GM18858 (cell line): ENCODE results near the gene TMEM14C.
A peak's percentile ranks its signal among the peaks of the same experiment; 100 is the strongest.
"Not testable (repeated sequence)": the region's sequence is repeated elsewhere in the genome, so short reads cannot be mapped to it uniquely, and the experiment has no call there.

ENCODE experiments used
- ATAC-seq: cut with Tn5 transposase; IDR thresholded peaks from one replicate; pipeline ENCODE4 v1.9.1; 2021; ENCODE audit not compliant: unreplicated experiment

The TMEM14C gene

DNA sequence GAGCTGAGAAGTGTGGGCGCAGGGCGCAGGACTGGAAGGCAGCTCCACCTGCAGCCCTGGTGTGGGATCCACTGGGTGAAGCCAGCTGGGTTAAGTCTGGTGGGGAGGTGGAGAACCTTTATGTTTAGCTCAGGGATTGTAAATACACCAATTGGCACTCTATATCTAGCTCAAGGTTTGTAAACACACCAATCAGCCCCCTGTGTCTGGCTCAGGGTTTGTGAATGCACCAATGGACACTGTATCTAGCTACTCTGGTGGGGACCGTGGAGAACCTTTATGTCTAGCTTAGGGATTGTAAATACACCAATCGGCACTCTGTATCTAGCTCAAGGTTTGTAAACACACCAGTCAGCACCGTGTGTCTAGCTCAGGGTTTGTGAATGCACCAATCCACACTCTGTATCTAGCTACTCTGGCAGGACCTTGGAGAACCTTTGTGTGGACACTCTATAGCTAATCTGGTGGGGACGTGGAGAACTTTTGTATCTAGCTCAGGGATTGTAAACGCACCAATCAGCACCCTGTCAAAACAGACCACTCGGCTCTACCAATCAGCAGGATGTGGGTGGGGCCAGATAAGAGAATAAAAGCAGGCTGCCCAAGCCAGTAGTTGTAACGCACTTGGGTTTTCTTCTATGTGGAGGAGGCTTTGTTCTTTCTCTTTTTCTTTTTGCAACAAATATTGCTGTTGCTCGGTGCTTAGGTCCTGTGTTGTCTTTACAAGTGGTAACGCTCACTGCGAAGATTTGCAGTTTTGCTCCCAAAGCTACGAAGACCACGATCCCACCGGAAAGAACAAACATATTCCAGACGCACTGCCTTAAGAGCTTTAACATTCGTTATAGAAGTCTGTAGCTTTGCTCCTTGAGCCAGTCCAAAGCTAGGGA, 1.7 kb upstream of the TMEM14C start:
- ATAC-seq, result not testable (repeated sequence)

DNA sequence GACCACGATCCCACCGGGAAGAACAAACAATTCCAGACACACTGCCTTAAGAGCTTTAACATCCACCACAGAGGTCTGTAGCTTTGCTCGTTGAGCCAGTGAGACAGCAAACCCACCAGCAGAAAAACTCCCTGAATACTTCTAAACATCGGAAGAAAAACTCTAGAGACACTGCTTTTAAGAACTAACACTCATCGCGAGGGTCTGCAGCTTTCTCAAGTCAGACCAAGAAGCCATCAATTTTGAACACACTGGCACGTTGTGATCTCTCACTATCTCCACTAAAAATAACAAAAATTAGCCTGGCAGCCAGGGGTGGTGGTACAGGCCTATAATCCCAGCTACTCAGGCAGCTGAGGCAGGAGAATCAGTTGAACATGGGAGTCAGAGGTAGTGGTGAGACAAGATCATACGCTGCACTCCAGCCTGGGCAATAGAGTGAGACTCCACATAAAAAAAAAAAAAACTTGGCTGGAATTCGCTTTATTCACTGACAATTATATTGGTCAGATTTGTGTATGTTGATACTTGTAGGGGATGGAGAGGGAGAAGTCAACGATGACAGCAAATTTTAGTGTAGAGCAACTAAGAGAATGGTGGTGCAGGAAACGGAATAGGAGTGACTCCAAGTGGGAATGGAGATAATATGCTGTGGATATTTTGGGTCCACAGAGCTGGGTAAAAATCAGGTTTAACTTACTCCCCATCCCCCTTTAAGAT, 860 bp upstream of the TMEM14C start:
- ATAC-seq, result no peak

DNA sequence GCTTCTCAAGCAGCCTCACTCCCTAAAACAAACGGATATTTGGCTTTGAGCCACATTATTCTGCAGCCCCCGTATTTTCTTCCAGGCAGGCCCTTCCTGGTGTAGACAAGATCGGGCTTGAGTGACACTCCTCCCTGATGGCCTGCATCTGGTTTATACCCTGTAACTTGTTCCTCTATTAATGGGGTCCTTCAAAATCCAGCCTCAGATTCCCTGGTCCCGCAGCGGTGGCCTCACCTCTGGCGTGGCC, 375 bp upstream of the TMEM14C start:
- no peak for ATAC-seq

DNA sequence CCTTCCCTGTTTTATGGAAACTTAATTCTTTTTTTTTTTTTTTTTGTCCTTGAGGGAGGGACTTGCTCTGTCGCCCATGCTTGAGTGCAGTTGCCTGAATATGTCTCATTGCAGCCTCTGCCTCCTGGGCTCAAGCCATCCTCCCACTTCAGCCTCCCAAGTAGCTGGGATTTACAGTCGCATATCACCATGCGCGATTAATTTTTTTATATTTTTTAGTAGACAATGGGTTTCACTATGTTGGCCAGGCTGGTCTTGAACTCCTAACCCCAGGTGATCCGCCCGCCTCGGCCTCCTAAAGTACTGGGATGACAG, 654 bp downstream of the TMEM14C start:
- no peak for ATAC-seq

DNA sequence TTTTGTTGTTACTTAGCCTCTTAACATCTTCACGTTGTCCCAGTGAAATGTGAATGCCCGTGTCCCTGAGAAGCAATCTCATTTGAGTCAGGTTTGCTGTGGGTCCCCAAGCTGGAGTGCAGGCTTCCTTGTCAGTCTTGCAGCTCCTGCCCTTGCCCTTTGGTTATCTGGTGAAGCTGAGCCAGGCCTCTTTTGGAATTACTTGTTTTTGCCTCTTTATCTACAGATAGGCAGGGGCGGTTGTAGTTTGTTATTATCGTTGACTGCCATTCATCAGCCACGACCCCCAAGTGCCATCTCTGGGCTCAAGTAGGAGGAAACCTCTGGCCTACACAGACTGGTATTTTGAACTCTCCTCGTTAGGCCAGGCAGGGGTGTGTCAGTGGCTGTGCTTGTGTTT, 2.2 kb downstream of the TMEM14C start:
- ATAC-seq, result no peak

DNA sequence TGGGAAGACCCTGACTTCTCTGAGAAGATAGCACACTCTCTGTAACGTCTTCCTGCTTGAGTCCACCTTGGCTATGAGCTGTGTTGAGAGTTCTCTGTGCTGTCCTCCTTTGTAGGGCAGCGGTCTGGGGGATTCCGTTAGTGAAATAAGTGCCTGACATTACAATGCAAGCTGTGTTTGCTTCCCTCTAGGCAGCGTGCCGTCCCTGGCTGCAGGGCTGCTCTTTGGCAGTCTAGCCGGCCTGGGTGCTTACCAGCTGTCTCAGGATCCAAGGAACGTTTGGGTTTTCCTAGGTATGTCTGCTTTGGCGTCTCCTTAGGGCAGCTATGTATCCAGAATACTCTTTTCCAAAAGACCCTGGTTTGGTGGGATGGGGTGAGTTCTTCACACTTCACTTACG, 2.8 kb downstream of the TMEM14C start:
- ATAC-seq, result no peak

DNA sequence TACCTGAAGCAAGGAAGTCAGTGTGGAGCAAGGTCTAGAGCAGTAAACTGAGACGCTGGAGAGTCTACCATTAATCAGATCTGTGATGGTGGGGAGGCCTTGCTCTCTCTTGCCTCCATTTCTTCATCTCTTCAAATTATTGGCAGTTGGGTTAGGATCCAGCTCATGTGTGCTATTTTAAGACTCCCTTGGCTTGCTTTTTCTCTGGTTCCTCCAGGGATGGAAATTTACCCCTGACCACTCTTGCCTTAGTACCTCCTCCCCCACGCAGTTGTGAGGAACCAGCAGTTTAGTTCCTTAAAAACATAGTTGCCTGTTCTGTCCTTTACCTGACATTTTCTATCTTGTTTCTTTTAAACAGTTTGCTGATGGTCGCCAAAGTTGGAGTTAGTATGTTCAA, 7.4 kb downstream of the TMEM14C start:
- no peak for ATAC-seq

DNA sequence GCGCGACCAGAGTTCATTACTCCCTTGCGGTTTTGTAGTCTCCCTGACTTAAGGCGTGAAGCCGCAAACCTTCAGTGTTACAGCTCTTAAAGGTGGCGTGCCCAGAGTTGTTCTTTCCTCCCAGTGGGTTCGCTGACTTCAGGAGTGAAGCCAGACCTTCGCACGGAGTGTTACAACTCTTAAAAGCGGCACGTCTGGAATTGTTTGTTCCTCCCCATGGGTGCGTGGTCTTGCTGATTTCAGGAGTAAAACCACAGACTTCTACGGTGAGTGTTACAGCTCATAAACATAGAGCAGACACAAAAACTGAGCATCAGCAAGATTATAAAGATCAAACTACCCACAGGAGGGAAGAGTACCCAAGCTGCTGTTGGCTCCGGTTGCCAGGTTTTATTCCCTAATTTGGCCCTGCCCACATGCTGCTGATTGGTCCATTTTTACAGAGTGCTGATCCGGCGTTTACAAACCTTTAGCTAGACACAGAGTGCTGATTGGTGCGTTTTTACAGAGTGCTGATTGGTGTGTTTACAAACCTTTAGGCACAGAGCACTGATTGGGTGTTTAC, 10.4 kb downstream of the TMEM14C start:
- ATAC-seq, result no peak

DNA sequence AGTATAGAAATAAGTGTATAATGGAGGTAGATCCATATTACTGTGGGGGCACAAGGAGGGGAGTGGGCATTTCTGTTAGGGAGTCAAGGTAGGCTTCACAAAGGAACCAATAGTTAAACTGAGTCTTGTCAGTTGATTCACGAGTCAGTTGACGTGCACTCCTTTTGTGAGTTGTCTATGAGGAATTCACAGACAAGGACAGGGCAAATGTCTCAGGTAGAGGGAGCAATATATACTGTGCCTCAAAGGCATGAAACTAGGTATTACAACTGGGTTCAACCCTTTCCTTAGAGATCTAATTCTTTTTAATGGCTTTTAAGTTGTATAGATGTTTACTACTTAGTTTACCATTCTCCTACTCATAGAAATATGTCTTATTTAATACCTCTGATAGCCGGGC, 11.0 kb downstream of the TMEM14C start:
- ATAC-seq, result no peak

DNA sequence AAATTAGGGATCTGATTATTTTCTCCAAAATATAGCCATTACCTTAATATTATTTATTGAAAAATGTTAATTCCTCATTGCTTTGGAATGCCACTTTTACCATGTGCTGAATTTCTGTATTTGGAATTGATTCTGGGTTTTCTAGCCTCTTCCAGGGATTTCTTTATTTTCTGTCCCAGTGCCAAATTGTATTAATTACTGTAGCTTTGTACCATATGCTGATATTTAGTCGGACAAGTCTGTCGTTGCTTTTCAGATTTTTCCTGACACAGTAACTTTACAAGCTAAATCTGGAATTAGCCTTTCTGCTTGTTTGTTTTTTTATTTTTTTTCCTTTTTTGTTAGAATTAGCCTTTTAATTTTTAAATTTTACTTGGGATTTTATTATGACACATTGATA, 13.9 kb downstream of the TMEM14C start:
- ATAC-seq, result no peak

DNA sequence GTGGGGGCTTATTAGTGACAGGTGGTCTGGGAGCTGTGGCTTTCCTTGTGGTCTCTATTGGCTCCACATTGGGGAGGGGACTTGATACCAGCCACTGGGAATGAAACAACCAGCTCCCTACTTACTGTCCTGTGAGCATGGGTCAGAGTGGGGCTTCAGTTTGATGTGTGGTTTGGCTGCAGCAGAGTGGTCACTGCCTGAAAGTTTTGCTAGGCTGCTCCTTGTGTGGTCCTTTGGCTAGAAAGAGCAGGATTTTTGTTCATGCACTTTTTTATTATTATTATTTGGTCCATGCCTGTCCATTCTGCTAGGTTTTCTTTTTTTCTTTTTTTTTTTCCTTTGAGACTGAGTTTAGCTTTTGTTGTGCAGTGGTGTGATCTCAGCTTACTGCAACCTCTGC, 17.2 kb downstream of the TMEM14C start:
- ATAC-seq, result no peak

DNA sequence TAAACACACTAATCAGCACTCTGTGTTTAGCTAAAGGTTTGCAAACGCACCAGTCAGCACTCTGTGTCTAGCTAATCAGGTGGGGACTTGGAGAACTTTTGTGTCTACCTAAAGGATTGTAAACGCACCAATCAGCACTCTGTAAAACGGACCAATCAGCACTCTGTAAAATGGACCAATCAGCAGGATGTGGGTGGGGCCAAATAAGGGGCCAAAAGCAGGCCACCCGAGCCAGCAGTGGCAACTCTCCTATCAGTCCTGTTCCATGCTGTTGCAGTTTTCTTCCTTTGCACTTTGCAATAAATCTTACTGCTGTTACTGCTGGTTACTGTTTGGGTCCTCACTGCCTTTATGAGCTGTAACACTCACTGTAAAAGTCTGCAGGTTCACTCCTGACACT, 18.8 kb downstream of the TMEM14C start:
- not testable (repeated sequence) for ATAC-seq

DNA sequence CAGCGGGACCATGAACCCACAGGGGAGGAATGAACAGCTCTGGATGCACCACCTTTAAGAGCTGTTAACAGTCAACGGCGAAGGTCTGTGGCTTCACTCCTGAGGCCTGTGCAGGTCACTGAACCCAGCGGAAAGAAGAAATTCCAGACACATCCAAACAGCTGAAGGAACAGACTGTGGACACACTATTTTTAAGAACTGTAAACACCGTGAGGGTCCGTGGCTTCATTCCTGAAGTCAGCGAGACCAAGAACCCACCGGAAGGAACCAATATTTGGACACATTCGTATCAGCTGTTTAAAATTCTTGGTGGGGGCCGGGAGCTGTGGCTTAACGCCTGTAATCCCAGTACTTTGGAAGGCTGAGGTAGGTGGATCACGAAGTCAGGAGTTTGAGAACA, 19.4 kb downstream of the TMEM14C start:
- ATAC-seq, result no peak

DNA sequence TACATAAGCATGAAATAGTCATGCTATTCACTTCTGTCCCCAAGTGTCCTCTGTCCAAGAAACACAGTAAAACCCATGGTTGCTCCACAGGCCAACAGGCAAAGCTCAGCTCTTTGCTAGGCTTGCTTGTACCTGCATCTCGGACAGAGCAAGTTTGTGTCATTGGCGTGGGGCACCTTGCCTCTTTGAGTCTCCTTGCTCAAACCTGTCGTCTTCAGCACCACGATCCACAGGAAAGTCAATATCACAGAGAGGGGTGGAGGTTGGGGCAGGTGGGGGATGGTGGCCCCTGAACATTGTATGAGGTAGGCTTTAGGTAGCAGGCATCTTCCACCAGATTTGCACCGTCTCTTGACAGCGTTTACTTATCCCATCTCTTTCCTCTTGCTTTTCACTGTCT, 20.6 kb downstream of the TMEM14C start:
- ATAC-seq, result no peak

DNA sequence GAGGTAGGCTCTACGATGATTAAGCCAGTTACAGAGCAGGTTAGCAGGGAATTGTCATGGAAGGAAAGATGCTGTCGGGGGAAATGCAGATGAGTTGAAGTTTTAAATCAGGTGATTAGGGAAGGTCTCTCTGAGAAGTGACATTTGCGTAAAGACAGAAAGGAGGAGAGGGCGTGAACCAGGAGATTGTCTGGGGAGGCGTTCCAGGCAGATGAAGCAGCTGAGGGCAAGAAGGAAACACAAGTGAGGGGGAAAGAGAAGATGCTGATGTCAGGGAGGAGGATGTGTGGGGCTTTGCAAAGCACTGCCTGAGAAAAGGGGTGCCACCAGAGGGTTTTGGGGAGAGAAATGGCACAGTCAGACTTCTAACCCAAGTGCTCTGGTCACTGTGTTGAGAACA, 22.2 kb downstream of the TMEM14C start:
- ATAC-seq, result no peak

DNA sequence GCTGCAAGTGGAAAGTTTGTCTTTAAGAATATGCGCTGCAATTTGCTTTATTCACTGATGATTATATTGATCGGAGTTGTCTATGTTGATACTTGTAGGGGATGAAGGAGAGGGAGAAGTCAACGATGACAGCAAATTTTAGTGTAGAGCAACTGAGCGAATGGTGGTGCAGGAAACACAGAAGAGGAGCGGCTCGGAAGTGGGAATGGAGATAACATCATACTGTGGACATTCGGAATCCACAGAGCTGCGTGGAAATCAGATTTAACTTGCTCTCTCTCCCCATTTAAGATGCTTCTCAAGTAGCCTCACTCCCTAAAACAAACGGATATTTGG, 24.0 kb downstream of the TMEM14C start:
- ATAC-seq, result no peak

DNA sequence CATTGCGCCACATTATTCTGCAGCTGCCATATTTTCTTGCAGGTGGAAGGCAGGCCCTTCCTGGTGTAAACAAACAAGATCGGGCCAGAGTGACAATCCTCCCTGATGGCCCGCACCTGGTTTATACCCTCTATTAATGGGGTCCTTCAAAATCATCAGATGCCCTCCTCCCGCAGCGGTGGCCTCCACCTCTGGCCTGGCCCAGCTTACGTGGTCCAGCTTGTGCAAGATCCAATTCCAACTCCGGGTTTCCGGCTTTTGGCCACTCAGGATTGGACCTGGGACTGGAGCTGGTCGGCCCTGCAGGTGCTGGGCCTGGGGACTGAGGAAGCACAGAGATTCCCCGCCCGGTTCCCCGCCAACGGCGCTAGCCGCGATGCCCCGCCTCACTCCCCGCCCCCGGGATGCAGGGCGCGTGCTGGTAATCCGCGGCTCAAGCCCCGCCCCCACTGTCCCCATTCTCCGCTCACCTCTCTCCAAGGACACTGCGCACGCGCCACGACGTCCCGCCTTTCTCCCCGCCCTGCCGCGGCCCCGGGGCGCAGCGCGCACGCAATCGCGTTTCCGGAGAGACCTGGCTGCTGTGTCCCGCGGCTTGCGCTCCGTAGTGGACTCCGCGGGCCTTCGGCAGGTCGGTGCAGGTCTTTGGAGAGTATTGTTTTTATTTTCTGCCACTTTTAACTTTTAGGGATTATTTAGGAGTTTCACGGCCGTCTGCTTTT, 24.5 kb downstream of the TMEM14C start, which contains the start of gene TMEM14B:
TMEM14B (plus strand) TSS at position 555 of the 722 bp plus-strand sequence. CDS start 1,441 bp downstream, outside the sequence.
- peak; percentile 90 for ATAC-seq

DNA sequence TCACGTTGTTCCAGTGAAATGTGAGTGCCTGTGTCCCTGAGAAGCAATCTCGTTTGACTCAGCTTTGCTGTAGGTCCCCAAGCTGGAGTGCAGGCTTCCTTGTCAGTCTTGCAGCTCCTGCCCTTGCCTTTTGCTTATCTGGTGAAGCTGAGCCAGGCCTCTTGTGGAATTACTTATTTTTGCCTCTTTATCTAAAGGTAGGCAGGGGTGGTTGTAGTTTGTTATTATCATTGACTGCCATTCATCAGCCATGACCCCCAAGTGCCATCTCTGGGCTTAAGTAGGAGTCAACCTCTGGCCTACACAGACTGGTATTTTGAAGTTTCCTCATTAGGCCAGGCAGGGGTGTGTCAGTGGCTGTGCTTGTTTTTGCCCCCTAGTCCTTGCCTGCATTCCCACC, 26.9 kb downstream of the TMEM14C start:
- no peak for ATAC-seq

DNA sequence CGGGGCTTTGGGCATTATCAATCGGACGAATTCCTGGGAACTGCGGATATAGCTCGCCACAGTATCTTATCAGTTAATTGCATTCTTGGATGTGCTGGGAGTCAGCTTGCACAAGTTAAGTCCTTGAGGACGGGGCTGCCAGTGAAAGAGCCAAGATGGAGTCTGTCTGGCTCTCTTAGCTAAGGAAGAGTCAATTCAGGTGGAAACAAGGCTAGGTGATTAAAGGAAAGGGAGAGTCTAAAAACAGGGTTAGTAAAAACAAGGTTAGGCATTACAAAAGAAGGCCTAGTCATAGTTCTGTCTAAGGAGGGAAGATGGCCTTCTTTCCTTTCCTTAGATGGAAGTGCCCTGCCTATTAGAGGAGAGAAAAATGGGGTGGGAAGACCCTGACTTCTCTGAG, 27.7 kb downstream of the TMEM14C start:
- ATAC-seq, result not testable (repeated sequence)

DNA sequence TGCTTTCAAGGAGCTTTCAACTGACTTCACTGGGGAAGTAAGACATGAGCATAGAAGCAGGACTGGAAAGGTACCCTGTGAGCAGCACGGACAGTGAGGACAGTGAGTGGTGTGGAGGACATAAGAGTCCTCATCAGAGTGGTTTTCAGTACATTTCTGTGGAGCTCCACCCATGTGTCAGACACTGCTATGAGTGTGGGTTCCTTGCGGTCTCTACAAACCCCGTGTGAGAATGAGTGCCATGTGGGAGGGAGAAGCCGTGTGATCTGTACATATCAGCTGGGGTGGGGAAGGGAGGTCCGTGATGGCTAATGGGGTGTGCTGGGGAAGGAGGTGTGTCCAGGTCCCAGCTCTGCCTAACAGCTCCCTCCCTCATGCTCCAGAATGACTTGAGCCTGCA, 28.9 kb downstream of the TMEM14C start:
- ATAC-seq, result not testable (repeated sequence)

DNA sequence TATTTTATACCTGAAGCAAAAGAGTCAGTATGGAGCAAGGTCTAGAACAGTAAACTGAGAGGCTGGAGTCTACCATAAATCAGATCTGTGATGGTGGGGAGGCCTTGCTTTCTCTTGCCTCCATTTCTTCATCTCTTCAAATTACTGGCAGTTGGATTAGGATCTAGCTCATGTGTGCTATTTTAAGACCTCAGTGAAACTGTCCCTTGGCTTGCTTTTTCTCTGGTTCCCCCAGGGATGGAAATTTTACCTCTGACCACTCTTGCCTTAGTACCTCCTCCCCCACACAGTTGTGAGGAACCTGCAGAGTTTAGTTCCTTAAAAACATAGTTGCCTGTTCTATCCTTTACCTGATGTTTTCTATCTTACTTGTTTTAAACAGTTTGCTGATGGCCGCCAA, 33.2 kb downstream of the TMEM14C start:
- ATAC-seq, result no peak

DNA sequence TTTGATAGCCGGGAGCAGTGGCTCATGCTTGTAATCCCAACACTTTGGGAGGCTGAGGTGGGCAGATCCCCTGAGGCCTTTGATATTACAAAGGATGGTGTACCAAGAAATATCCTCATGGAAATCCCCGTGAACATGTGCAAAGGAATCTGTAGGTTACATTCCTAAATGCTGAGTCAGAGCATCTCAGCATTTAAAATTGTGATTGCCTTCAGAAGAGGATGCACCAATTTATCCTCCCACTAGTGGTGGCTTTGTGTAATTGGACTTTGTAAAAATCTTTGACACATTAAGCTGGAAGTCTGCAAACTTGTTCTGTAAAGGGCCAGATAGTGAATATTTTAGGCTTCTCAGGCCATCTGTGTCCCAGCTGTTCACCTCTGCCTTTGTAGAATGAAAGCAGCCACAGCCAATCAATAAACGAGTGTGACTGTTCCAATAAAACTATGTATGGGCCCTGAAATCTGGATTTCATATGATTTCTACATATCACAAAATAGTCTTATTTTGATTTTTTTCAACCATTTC, 36.5 kb downstream of the TMEM14C start:
- ATAC-seq, result peak; percentile 53
